ENCODE data around the gene CD86.
"Not testable (repeated sequence)": the region's sequence is repeated elsewhere in the genome, so short reads cannot be mapped to it uniquely, and the experiment has no call there.

Gene CD86

GRCh38 chr3:122146466-122146865, 91.3 kb downstream of the CD86 start:
- Histone ChIP-seq H3K9me3 (peaks cover 0 to 7% (median 0%) of the 10 kb centered on the region in 3 donors), H3K27ac (no peak overlapping the region), H3K36me3 (no peaks in the 10 kb centered on the region), H3K4me3 (no peak overlapping the region), H3K4me1 (no peaks in the 10 kb centered on the region), H3K27me3 (no peaks in the 10 kb centered on the region)
- DNase-seq = no peak
- intact Hi-C loops (cut with DNase I; ENCODE audit: low total_unique reads) = no loop called here
- TF ChIP-seq CTCF (IDR thresholded peaks at IDR 0.05) = no peak

- intact Hi-C loops (cut with DNase I; ENCODE audit: low total_unique reads) = no loop called here
- Histone ChIP-seq H3K27ac (no peak overlapping the region), H3K4me3 (no peak overlapping the region), H3K36me3 (no peaks in the 10 kb centered on the region), H3K27me3 (no peaks in the 10 kb centered on the region), H3K4me1 (no peaks in the 10 kb centered on the region), H3K9me3 (peaks cover 0 to 10% (median under 1%) of the 10 kb centered on the region in 3 donors)
- TF ChIP-seq CTCF (IDR thresholded peaks at IDR 0.05) = no peak
- no peak for DNase-seq
These were observed 93.9 kb downstream of the CD86 start for GRCh38 chr3:122148941-122149627.

DNA sequence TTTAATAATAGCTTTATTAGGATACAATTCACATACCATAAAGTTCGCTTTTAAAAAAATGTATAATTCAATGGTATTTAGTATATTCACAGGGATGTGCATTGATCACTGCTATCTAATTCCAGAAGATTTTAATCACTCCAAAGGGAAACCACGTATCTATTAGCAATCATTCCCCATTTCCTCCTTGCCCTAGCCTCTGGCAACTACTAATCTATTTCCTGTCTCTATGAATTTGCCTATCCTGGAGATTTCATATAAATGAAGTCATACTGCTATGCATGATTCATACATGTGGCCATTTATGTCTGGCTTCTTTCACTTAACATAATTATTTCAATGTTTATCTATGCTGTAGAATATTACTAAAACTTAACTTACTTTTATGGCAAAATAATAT, 96.3 kb downstream of the CD86 start:
- peaks cover 0 to 23% (median 10%) of the 10 kb centered on the region in 3 donors for H3K9me3 ChIP-seq
- intact Hi-C loops (cut with DNase I; ENCODE audit: low total_unique reads) = no loop called here

DNA sequence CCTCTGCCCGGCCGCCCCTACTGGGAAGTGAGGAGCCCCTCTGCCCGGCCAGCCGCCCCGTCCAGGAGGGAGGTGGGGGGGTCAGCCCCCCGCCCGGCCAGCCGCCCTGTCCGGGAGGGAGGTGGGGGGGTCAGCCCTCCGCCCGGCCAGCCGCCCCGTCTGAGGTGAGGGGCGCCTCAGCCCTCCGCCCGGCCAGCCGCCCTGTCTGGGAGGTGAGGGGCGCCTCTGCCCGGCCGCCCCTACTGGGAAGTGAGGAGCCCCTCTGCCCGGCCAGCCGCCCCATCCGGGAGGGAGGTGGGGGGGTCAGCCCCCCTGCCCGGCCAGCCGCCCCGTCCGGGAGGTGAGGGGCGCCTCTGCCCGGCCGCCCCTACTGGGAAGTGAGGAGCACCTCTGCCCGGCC, 109.8 kb downstream of the CD86 start:
- H3K4me1 ChIP-seq; H3K9me3 ChIP-seq; H3K4me3 ChIP-seq; H3K27ac ChIP-seq; intact Hi-C loops (cut with DNase I; ENCODE audit: low total_unique reads); H3K27me3 ChIP-seq; DNase-seq; H3K36me3 ChIP-seq: not testable (repeated sequence)

More for the DNA sequence above, 96.3 kb downstream of the CD86 start:
- H3K36me3 ChIP-seq = no peaks in the 10 kb centered on the region
- no peak for TF ChIP-seq CTCF (IDR thresholded peaks at IDR 0.05)
- DNase-seq = no peak
- H3K4me1 ChIP-seq = no peaks in the 10 kb centered on the region
- H3K27ac ChIP-seq = no peak overlapping the region
- H3K27me3 ChIP-seq = no peaks in the 10 kb centered on the region
- H3K4me3 ChIP-seq = no peak overlapping the region

DNA sequence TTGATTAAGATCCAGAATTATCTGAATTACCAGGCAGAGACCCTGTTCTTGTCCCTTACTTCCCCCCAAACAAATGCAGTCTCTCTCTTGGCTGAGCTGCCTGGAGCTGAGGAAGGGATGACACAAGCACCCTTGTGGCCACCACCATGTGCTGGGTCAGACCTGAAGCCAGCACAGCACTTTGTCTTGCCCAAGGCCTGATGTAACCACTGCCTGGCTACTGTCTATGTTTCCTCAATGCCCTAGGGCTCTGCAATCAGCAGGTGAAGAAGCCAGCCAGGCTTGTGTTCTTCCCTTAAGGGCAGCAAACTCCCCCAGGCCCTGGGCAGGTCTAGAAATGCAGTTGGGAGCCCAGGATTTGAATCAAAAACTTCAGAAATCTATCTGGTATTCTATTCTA, 112.5 kb downstream of the CD86 start:
- intact Hi-C loops (cut with DNase I; ENCODE audit: low total_unique reads) = no loop called here
- no peaks in the 10 kb centered on the region for H3K9me3 ChIP-seq
- DNase-seq = no peak
- no peak overlapping the region for H3K4me3 ChIP-seq
- H3K36me3 ChIP-seq = no peaks in the 10 kb centered on the region
- H3K27me3 ChIP-seq = no peaks in the 10 kb centered on the region
- H3K4me1 ChIP-seq = no peaks in the 10 kb centered on the region
- H3K27ac ChIP-seq = no peak overlapping the region
- TF ChIP-seq CTCF (IDR thresholded peaks at IDR 0.05) = no peak

DNA sequence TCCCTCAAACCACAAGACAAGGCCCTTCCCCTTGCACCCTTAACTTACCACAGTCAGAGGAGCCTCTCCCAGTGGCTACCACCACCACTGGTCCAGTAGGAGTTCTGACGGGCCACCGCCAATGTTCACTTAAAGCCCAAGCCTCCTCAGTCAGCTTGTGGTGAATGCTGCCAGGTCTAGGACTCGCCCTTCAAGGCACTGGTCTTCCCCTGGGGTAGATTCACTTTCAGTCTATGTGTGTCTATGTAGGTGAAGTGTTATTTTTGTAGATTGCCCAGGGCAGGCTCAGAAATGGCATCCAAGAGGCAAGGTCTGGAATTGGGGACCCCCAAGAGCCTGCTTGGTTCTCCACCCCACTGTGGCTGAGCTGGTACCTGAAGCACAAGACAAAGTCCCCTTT, 112.9 kb downstream of the CD86 start:
- no peak for DNase-seq
- H3K36me3 ChIP-seq = no peaks in the 10 kb centered on the region
- H3K4me1 ChIP-seq = no peaks in the 10 kb centered on the region
- H3K9me3 ChIP-seq = no peaks in the 10 kb centered on the region
- H3K27me3 ChIP-seq = no peaks in the 10 kb centered on the region
- no peak for TF ChIP-seq CTCF (IDR thresholded peaks at IDR 0.05)
- H3K4me3 ChIP-seq = no peak overlapping the region
- intact Hi-C loops (cut with DNase I; ENCODE audit: low total_unique reads) = no loop called here
- H3K27ac ChIP-seq = no peak overlapping the region
